ENCODE results near the gene AGPAT3. TPM values are rescaled to one million over a fixed set of nuclear protein-coding genes. Genes with fewer than 3 reads are reported as not detected.

The AGPAT3 gene
- total RNA-seq, 1 donor = 27.7 TPM

GRCh38 chr21:43848771-43849170 lies 16.3 kb upstream of the AGPAT3 start:
- Histone ChIP-seq H3K4me3 (ENCODE audit: low read length) (no peak overlapping the region), H3K9me3 (ENCODE audit: low read depth, low read length) (no peaks in the 10 kb centered on the region), H3K27me3 (ENCODE audit: insufficient read depth, low read length) (no peaks in the 10 kb centered on the region), H3K4me1 (ENCODE audit: insufficient read depth, low read length) (peaks cover 9% of the 10 kb centered on the region)

- no peaks in the 10 kb centered on the region for H3K27me3 ChIP-seq (ENCODE audit: insufficient read depth, low read length)
- no peaks in the 10 kb centered on the region for H3K9me3 ChIP-seq (ENCODE audit: low read depth, low read length)
- H3K4me1 ChIP-seq (ENCODE audit: insufficient read depth, low read length) = peaks cover 19% of the 10 kb centered on the region
- no peak overlapping the region for H3K4me3 ChIP-seq (ENCODE audit: low read length)
These were observed 15.3 kb upstream of the AGPAT3 start for GRCh38 chr21:43849532-43850299.

DNA sequence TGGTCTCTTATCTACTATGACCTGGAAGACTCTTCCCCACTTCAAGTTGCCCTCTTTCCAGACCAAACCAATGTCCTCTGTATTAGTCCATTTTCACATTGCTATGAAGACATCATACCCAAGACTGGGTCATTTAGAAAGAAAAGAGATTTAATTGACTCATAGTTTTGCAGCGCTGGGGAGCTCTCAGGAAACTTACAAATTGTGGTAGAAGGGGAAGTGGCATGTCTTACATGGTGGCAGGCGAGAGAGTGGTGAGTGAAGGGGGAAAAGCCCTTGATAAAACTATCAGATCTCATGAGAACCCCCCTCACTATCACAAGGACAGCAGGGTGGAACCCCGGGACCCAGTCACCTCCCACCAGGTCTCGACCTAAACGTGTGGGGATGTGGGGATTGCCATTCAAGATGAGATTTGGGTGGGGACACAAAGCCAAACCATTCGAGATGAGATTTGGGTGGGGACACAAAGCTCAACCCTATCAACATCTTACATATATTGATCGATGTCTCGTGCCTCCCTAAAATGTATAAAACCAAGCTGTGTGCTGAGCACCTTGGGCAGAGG lies 14.2 kb upstream of the AGPAT3 start:
- Histone ChIP-seq H3K4me3 (ENCODE audit: low read length) (no peak overlapping the region), H3K4me1 (ENCODE audit: insufficient read depth, low read length) (peaks cover 30% of the 10 kb centered on the region), H3K9me3 (ENCODE audit: low read depth, low read length) (no peaks in the 10 kb centered on the region), H3K27me3 (ENCODE audit: insufficient read depth, low read length) (no peaks in the 10 kb centered on the region)

GRCh38 chr21:43851593-43851992 lies 13.4 kb upstream of the AGPAT3 start:
- Histone ChIP-seq H3K4me3 (ENCODE audit: low read length) (no peak overlapping the region), H3K27me3 (ENCODE audit: insufficient read depth, low read length) (no peaks in the 10 kb centered on the region), H3K9me3 (ENCODE audit: low read depth, low read length) (no peaks in the 10 kb centered on the region), H3K4me1 (ENCODE audit: insufficient read depth, low read length) (peaks cover 33% of the 10 kb centered on the region)

- Histone ChIP-seq H3K4me3 (ENCODE audit: low read length) (no peak overlapping the region), H3K27me3 (ENCODE audit: insufficient read depth, low read length) (no peaks in the 10 kb centered on the region), H3K9me3 (ENCODE audit: low read depth, low read length) (no peaks in the 10 kb centered on the region), H3K4me1 (ENCODE audit: insufficient read depth, low read length) (peaks cover 33% of the 10 kb centered on the region)
These were observed 10.9 kb upstream of the AGPAT3 start for GRCh38 chr21:43853851-43854772.

DNA sequence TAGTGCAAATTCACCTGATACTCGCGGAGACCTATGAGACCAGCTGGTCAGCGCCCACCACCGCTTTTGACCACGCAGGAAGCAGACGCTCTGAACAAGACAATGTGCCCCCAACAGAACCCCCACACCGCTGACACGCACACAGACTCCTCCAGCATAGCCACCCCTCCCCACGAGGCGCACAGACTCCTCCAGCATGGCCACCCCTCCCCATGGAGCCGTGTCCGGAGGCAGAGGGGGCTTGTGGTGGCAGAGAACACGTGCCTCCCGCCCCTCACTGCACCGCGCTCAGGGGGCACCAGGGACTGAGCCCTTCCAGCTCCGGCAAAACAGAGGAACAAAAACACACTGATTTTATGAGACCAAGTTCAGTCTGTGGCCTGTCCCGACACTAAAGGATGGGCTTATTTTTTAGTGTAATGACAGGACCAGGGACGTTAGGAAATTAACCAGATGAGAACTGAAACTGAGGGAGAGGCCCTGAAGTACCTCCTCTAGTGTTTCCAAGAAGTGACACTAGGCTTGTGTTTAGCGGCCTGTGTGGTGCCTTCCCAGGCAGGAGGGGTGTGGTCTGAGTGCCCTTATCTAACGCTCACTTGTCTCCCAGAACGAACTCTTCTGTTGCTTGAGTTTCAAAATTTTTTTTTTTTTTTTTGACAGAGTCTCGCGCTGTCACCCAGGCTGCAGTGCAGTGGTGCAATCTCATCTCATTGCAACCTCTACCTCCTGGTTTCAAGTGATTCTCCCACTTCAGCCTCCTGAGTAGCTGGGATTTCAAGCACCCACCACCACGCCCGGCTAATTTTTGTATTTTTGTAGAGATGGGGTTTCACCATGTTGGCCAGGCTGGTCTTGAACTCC lies 10.0 kb upstream of the AGPAT3 start:
- Histone ChIP-seq H3K4me3 (ENCODE audit: low read length) (no peak overlapping the region), H3K9me3 (ENCODE audit: low read depth, low read length) (no peaks in the 10 kb centered on the region), H3K4me1 (ENCODE audit: insufficient read depth, low read length) (peaks cover 29% of the 10 kb centered on the region), H3K27me3 (ENCODE audit: insufficient read depth, low read length) (no peaks in the 10 kb centered on the region)

- no peaks in the 10 kb centered on the region for H3K27me3 ChIP-seq (ENCODE audit: insufficient read depth, low read length)
- no peak overlapping the region for H3K4me3 ChIP-seq (ENCODE audit: low read length)
- H3K9me3 ChIP-seq (ENCODE audit: low read depth, low read length) = no peaks in the 10 kb centered on the region
- peaks cover 25% of the 10 kb centered on the region for H3K4me1 ChIP-seq (ENCODE audit: insufficient read depth, low read length)
These were observed 9.1 kb upstream of the AGPAT3 start for GRCh38 chr21:43855955-43856354.

- no peak overlapping the region for H3K4me3 ChIP-seq (ENCODE audit: low read length)
These were observed 6.0 kb upstream of the AGPAT3 start for GRCh38 chr21:43858806-43859648.

GRCh38 chr21:43859747-43860214 lies 5.2 kb upstream of the AGPAT3 start:
- H3K27me3 ChIP-seq (ENCODE audit: insufficient read depth, low read length) = no peaks in the 10 kb centered on the region
- H3K4me1 ChIP-seq (ENCODE audit: insufficient read depth, low read length) = peaks cover 24% of the 10 kb centered on the region
- H3K9me3 ChIP-seq (ENCODE audit: low read depth, low read length) = no peaks in the 10 kb centered on the region
- H3K4me3 ChIP-seq (ENCODE audit: low read length) = no peak overlapping the region

More at GRCh38 chr21:43858806-43859648, 6.0 kb upstream of the AGPAT3 start:
- Histone ChIP-seq H3K4me1 (ENCODE audit: insufficient read depth, low read length) (peaks cover 28% of the 10 kb centered on the region), H3K27me3 (ENCODE audit: insufficient read depth, low read length) (no peaks in the 10 kb centered on the region), H3K9me3 (ENCODE audit: low read depth, low read length) (no peaks in the 10 kb centered on the region)

GRCh38 chr21:43861706-43862105 lies 3.3 kb upstream of the AGPAT3 start:
- H3K4me1 ChIP-seq (ENCODE audit: insufficient read depth, low read length) = peaks cover 15% of the 10 kb centered on the region
- H3K9me3 ChIP-seq (ENCODE audit: low read depth, low read length) = no peaks in the 10 kb centered on the region
- H3K4me3 ChIP-seq (ENCODE audit: low read length) = no peak overlapping the region
- H3K27me3 ChIP-seq (ENCODE audit: insufficient read depth, low read length) = no peaks in the 10 kb centered on the region

DNA sequence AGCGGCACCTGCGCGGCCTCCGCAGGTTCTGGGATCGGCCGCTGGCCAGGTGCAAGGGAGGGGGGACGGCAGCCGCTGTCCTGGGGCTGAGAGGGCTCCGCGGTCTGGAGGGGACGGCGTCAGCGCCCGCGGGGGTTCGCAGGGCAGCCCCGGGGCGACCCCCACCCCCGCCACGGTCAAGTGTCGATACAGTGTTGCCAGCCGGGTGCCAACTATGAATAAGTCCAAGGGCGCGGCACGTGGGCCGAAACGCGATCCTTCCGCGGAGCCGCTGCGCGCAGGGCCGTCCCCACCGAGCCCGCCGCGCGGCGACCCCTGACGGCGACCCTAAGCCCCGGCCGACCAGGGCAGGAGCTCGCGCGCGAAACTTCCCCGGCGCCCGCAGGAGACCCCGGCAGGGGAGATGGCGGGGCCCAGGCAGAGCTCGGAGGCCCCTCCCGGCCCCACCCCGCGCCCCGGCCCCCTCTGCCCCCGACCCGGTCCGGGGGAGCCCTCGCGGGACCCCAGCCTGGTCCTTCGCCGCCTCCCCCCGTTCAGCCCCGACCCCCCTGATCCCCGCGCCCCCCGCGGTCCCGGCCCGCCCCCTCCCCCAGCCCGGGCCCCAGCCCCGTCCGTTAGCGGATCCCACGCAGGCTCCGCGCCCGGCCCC lies 586 bp upstream of the AGPAT3 start:
- peaks cover 34% of the 10 kb centered on the region for H3K4me1 ChIP-seq (ENCODE audit: insufficient read depth, low read length)
- no peaks in the 10 kb centered on the region for H3K9me3 ChIP-seq (ENCODE audit: low read depth, low read length)
- H3K27me3 ChIP-seq (ENCODE audit: insufficient read depth, low read length) = no peaks in the 10 kb centered on the region
- H3K4me3 ChIP-seq (ENCODE audit: low read length) = peak overlapping the region; percentile 40

DNA sequence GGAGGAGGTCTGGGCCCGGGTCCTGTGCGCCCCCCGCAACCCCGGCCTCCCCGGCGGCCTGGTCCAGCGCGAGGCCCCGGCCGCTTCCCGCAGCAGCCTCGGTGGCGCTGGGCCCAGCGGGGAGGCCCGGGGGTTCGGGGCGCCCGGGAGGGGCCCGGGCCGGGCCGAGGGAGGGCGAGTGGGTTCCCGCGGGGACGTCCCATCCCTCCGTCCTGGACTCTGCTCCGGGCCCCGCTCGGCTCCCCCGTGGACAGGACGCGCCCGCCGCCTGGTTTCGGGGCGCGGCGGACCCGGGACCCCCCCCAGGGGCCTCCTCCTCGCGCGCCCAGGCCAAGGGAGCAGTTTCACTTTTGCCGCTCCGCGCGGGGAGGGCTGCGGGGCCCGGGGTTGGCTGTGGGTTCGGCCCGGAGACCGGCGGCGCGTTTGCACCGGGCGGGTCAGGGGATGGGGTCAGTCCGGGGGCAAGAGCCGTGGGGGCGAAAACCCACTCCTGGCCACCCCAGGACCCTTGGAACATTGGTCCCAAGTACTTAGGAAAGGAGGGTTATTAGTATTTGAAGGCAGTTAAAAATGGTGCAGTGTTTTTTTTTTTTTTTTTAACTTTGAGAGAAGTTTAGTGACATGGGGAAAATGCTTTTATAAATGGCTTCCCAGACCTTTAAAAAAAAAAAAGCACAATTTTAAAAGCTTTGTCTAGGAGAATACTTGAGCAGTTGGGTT lies 677 bp downstream of the AGPAT3 start:
- peak overlapping the region; percentile 66 for H3K4me3 ChIP-seq (ENCODE audit: low read length)
- no peaks in the 10 kb centered on the region for H3K27me3 ChIP-seq (ENCODE audit: insufficient read depth, low read length)
- no peaks in the 10 kb centered on the region for H3K9me3 ChIP-seq (ENCODE audit: low read depth, low read length)
- H3K4me1 ChIP-seq (ENCODE audit: insufficient read depth, low read length) = peaks cover 34% of the 10 kb centered on the region

- no peaks in the 10 kb centered on the region for H3K27me3 ChIP-seq (ENCODE audit: insufficient read depth, low read length)
- H3K9me3 ChIP-seq (ENCODE audit: low read depth, low read length) = no peaks in the 10 kb centered on the region
- peak overlapping the region; percentile 66 for H3K4me3 ChIP-seq (ENCODE audit: low read length)
- H3K4me1 ChIP-seq (ENCODE audit: insufficient read depth, low read length) = peaks cover 35% of the 10 kb centered on the region
These were observed 1.2 kb downstream of the AGPAT3 start for GRCh38 chr21:43866260-43866629.

All from mononuclear cell (primary cell).